Amniotic stem cell (primary cell): ENCODE results near the gene OR10K1.
"Not testable (repeated sequence)": the region's sequence is repeated elsewhere in the genome, so short reads cannot be mapped to it uniquely, and the experiment has no call there.

Experiments
- DNase-seq: peaks from one replicate; lab custom pipeline; 2025; lab: John Stamatoyannopoulos, UW

The OR10K1 gene

GRCh38 chr1:158461534-158461933, at the start of gene OR10K1:
TSS of gene OR10K1 (plus strand) at chr1:158461834. CDS start at chr1:158465562, 3,728 bp downstream.
- no peak for DNase-seq

GRCh38 chr1:158414651-158415345, 46.8 kb upstream of the OR10K1 start:
- no peak for DNase-seq

GRCh38 chr1:158417586-158417985, 44.0 kb upstream of the OR10K1 start:
- no peak for DNase-seq

- no peak for DNase-seq
These were observed 39.4 kb upstream of the OR10K1 start for GRCh38 chr1:158422212-158422611.

- no peak for DNase-seq
These were observed 36.6 kb upstream of the OR10K1 start for GRCh38 chr1:158425027-158425426.

GRCh38 chr1:158426137-158426536, 35.5 kb upstream of the OR10K1 start, which contains the start of gene OR10K2:
TSS of gene OR10K2 (minus strand) at chr1:158426237. CDS start at chr1:158420866, 5,371 bp downstream.
- DNase-seq = no peak

GRCh38 chr1:158430163-158430562, 31.5 kb upstream of the OR10K1 start:
- DNase-seq = not testable (repeated sequence)

- no peak for DNase-seq
These were observed 26.9 kb upstream of the OR10K1 start for GRCh38 chr1:158434741-158435140.

- DNase-seq = no peak
These were observed 16.3 kb upstream of the OR10K1 start for GRCh38 chr1:158445376-158445775.

- DNase-seq = no peak
These were observed 7.1 kb upstream of the OR10K1 start for GRCh38 chr1:158454537-158454936.

- DNase-seq = no peak
These were observed 4.4 kb upstream of the OR10K1 start for GRCh38 chr1:158457246-158457645.

- no peak for DNase-seq
These were observed 3.4 kb upstream of the OR10K1 start for GRCh38 chr1:158458263-158458662.

- no peak for DNase-seq
These were observed 10.3 kb downstream of the OR10K1 start, which contains the start of gene OR10R2 for GRCh38 chr1:158471920-158472319. TSS of gene OR10R2 (plus strand) at chr1:158472220. CDS start at chr1:158472326, 106 bp downstream.

- DNase-seq = no peak
These were observed 23.8 kb downstream of the OR10K1 start for GRCh38 chr1:158485455-158485854.

GRCh38 chr1:158491316-158491715, 29.7 kb downstream of the OR10K1 start:
- DNase-seq = no peak

GRCh38 chr1:158493054-158493453, 31.4 kb downstream of the OR10K1 start:
- DNase-seq = no peak

GRCh38 chr1:158494796-158495195, 33.2 kb downstream of the OR10K1 start:
- no peak for DNase-seq

GRCh38 chr1:158496374-158496773, 34.7 kb downstream of the OR10K1 start:
- no peak for DNase-seq

GRCh38 chr1:158506369-158506987, 44.8 kb downstream of the OR10K1 start:
- no peak for DNase-seq

GRCh38 chr1:158507511-158507910, 45.9 kb downstream of the OR10K1 start:
- no peak for DNase-seq

GRCh38 chr1:158509471-158510156, 48.0 kb downstream of the OR10K1 start:
- no peak for DNase-seq

GRCh38 chr1:158516966-158517365, 55.3 kb downstream of the OR10K1 start:
- DNase-seq = no peak
